ENCODE measurements around the gene PCDHGA1. TPM values are rescaled to one million over a fixed set of nuclear protein-coding genes. Genes with fewer than 3 reads are reported as not detected.
"Not testable (repeated sequence)": the region's sequence is repeated elsewhere in the genome, so short reads cannot be mapped to it uniquely, and the experiment has no call there.

The PCDHGA1 gene
- total RNA-seq, 1 experiment from 2014 or later = 7.1 TPM

- DNase-seq (ENCODE audit: low read depth) = not testable (repeated sequence)
Measured at GRCh38 chr5:141346017-141346416, 15.7 kb downstream of the PCDHGA1 start.

DNA sequence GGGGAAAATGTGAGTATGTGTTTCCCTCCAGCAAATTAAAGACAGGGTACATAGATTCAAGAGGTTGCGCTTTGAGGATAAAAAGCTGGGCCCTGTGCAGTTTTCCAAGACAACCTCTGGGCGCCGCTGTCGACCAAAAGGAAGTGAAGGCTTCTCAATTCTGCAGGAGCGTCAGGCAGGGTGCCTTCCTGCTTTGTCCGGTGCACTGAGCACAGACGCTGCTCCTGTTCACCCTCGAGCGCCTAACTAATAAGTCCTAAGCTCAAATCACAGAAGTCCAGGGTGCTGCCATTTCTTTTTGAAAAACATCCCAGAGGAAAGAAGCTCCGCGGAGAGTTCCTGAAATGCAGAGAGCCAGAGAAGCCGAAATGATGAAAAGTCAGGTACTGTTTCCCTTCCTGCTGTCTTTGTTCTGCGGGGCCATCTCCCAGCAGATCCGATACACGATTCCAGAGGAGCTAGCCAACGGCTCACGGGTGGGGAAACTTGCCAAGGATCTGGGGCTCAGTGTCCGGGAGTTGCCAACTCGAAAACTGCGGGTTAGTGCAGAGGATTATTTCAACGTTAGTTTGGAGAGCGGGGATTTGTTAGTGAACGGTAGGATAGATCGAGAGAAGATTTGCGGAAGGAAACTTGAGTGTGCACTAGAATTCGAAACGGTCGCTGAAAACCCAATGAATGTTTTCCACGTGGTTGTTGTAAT, 19.8 kb downstream of the PCDHGA1 start, which contains the start of gene PCDHGB1:
TSS of gene PCDHGB1 (plus strand) at position 183 of the 703 bp plus-strand sequence. CDS start at position 345, 162 bp downstream.
- DNase-seq (ENCODE audit: low read depth) = peak; percentile 74

DNA sequence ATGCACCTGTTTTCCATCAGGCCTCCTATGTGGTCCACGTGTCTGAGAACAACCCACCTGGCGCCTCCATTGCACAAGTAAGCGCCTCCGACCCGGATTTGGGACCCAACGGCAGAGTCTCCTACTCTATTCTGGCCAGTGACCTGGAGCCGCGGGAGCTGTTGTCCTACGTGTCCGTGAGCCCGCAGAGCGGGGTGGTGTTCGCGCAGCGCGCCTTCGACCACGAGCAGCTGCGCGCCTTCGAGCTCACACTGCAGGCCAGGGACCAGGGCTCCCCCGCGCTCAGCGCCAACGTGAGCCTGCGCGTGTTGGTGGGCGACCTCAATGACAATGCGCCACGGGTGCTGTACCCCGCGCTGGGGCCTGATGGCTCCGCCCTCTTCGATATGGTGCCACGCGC, 21.3 kb downstream of the PCDHGA1 start:
- no peak for DNase-seq (ENCODE audit: low read depth)

DNA sequence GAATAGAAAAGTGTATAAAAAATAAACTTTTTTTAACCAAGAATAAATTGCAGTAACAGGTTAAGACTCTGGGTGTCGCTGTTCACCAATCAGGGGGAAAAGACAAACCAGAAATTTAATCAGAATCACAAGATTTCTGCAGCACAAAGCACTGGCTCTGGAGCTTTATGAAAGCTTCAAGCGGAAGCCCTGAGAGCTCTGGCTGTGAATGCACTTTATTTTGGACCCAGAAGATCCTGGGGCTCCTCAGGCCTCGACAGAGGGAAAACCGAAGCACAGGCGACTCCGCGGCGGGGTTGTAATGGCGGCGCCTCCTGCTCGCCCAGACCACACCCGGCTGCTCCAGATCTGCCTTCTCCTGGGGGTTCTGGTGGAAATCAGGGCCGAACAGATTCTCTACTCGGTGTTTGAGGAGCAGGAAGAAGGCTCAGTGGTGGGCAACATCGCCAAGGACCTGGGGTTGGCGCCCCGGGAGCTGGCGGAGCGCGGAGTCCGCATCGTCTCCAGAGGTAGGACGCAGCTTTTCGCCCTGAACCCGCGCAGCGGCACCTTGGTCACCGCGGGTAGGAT, 24.7 kb downstream of the PCDHGA1 start, which contains the start of gene PCDHGA4:
TSS of gene PCDHGA4 (plus strand) at position 122 of the 570 bp plus-strand sequence. CDS start at position 209, 87 bp downstream.
- DNase-seq (ENCODE audit: low read depth) = peak; percentile 12

DNA sequence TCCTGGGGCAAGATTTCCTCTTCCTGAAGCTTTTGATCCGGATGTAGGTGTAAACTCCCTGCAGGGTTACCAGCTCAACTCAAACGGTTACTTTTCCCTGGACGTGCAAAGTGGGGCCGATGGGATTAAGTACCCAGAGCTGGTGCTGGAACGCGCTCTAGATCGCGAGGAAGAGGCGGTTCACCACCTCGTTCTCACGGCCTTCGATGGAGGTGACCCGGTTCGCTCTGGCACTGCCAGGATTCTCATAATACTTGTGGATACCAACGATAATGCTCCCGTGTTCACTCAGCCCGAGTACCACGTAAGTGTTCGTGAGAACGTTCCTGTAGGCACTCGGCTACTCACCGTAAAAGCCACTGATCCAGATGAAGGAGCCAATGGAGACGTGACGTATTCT, 25.3 kb downstream of the PCDHGA1 start:
- no peak for DNase-seq (ENCODE audit: low read depth)

GRCh38 chr5:141356133-141356532, 25.8 kb downstream of the PCDHGA1 start:
- no peak for DNase-seq (ENCODE audit: low read depth)

- DNase-seq (ENCODE audit: low read depth) = no peak
Measured at GRCh38 chr5:141356950-141357349, 26.6 kb downstream of the PCDHGA1 start.

DNA sequence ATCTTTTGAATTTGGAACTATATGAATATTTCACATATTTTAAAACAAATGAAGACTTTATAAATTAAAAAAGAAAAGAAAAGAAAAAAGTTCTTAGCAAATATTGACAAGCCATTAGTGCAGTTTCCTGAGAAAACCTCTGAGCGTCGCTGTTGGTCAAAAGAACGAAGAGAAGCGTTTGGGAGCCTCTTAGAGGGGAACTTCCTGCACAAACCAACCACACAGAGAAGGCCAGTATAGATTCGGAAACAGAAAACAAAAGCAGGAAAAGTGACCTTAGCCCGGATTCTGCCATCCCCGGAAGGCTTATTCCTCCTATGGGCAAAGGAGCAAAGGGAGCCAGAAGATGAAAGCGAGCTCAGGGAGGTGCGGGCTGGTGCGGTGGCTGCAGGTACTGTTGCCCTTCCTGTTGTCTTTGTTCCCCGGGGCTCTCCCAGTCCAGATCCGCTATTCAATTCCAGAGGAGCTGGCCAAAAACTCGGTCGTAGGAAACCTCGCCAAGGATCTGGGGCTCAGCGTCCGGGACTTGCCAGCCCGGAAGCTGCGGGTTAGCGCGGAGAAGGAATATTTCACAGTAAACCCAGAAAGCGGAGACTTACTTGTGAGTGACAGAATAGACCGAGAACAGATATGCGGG, 29.6 kb downstream of the PCDHGA1 start, which contains the start of gene PCDHGB2:
TSS of gene PCDHGB2 (plus strand) at position 205 of the 637 bp plus-strand sequence. CDS start at position 347, 142 bp downstream.
- DNase-seq (ENCODE audit: low read depth) = peak; percentile 73

GRCh38 chr5:141360685-141361084, 30.4 kb downstream of the PCDHGA1 start:
- DNase-seq (ENCODE audit: low read depth) = no peak

DNA sequence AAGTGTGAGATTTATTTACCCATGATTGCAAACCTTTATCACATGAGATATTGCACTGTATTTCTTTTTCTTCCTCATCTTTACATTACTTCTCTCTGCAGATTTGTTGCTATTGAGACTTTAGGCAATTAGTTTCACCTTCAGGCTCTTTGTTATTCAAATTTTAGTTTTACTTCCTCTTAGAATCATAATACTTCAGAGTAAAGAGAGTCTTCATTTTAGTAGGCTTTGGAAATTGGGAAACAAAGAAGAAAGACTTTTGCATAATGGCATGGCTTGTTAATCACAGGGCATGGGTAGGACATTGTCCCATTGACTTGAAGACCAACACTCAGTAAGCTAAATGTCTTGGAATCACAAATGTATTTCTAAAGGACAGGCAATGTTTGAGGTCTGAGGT, 32.4 kb downstream of the PCDHGA1 start:
- DNase-seq (ENCODE audit: low read depth) = no peak

DNA sequence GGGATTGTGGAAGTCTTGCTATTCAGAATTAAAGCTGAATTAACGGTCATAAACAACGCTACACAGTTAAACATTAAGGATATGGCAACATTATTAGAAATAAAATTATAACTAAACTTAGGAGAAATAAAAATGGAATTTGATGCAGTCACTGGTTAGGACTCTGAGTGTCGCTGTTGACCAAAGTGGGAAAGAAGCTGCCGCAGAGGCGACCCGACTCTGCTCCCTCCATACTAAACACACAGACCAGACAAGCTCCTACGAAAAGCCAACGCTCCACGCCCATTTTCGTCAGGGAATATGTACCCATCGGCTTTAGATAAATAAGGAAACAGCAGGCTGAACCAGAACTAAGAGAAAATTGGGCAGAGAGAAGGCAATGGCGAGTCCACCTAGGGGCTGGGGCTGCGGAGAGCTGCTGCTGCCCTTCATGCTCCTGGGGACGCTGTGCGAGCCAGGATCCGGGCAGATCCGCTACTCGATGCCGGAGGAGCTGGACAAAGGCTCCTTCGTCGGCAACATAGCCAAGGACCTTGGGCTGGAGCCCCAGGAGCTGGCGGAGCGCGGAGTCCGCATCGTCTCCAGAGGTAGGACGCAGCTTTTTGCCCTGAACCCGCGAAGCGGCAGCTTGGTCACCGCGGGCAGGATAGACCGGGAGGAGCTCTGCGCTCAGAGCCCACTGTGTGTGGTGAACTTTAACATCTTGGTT, 33.8 kb downstream of the PCDHGA1 start, which contains the start of gene PCDHGA5:
TSS of gene PCDHGA5 (plus strand) at position 211 of the 709 bp plus-strand sequence. CDS start at position 380, 169 bp downstream.
- DNase-seq (ENCODE audit: low read depth) = no peak

- DNase-seq (ENCODE audit: low read depth) = no peak
Measured at GRCh38 chr5:141366016-141366896, 35.9 kb downstream of the PCDHGA1 start.

GRCh38 chr5:141369994-141370848, 39.9 kb downstream of the PCDHGA1 start, which contains the start of gene PCDHGB3:
TSS of gene PCDHGB3 (plus strand) at chr5:141370242. CDS start at chr5:141370395, 153 bp downstream.
- DNase-seq (ENCODE audit: low read depth) = no peak

DNA sequence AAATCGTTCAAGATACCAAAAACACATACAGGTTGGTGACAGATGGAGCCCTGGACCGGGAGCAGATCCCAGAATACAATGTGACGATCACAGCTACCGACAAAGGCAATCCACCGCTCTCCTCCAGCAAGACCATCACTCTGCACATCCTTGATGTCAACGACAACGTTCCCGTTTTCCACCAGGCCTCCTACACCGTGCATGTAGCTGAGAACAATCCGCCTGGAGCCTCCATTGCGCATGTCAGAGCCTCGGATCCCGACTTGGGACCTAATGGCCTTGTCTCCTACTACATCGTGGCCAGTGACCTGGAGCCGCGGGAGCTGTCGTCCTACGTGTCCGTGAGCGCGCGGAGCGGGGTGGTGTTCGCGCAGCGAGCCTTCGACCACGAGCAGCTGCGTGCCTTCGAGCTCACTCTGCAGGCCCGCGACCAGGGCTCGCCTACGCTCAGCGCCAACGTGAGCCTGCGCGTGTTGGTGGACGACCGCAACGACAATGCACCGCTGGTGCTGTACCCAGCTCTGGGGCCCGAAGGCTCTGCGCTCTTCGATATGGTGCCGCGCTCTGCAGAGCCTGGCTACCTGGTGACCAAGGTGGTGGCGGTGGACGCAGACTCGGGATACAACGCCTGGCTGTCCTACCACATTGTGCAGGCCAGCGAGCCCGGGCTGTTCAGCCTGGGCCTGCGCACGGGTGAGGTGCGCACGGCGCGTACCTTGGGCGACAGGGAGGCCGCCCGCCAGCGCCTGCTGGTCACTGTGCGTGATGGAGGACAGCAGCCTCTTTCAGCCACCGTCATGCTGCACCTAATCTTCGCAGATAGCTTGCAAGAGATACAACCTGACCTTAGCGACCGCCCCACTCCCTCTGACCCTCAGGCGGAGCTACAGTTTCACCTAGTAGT, 41.5 kb downstream of the PCDHGA1 start:
- DNase-seq (ENCODE audit: low read depth) = no peak

GRCh38 chr5:141373673-141374317, 43.5 kb downstream of the PCDHGA1 start, which contains the start of gene PCDHGA6:
TSS of gene PCDHGA6 (plus strand) at chr5:141373891. CDS start at chr5:141374084, 193 bp downstream.
- DNase-seq (ENCODE audit: low read depth) = no peak

- no peak for DNase-seq (ENCODE audit: low read depth)
Measured at GRCh38 chr5:141374627-141375026, 44.3 kb downstream of the PCDHGA1 start.

- not testable (repeated sequence) for DNase-seq (ENCODE audit: low read depth)
Measured at GRCh38 chr5:141375444-141376155, 45.3 kb downstream of the PCDHGA1 start.
